ENCODE data around the gene SIDT2. TPM values are rescaled to one million over a fixed set of nuclear protein-coding genes. Genes with fewer than 3 reads are reported as not detected.

The SIDT2 gene
- total and polyA plus RNA-seq, 8 donors: 47.4 to 153 (median 82.5) TPM

DNA sequence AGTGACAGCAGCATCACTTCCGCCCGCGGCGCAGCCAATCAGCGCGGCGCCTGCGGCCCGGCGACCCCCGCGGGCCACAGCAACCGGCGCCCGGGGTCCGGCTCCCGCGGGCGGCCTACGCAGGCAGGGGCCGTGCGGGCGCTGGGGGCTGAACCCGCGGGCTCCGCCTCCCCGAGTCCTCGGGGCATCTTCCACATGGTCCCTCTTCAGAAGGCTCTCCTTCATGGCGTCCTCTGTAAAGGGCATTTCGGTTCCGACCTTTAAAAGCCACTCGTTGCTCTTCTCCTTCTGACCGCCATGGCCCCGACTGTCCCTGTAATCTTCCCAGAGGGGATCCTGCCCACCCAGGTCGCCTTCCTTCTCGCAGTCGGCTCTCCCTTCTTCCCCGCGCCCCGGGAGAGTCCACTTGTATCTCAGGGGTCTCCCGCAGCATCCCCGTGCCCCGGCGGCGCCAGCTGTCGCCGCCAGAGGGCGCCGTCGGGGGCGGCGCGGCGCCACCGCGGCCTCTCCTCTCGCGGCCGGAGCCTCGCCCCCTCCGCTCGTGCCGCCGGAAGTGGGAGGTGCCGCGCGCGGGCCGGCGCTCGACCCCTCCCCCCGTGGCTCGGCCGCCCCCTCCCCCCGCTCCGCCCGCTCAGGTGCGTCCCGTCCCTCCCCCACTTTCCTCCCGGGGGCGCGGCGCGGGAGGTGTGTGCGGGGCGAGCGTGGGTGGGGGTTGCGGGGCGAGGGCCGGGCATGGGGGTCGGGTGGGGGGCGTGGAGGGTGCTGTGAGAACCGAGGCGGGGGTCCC is 53.7 kb downstream of the SIDT2 start, which contains the start of gene RNF214:
RNF214 (plus strand) TSS at position 580 of the 787 bp plus-strand sequence. CDS start 1,602 bp downstream, outside the sequence.
- peaks cover 9 to 21% (median 13%) of the 10 kb centered on the region in 3 donors for H3K4me1 ChIP-seq
- H3K36me3 ChIP-seq: peaks cover 5 to 12% (median 10%) of the 10 kb centered on the region in 3 donors
- peak within 1 kb of the TSS; percentile 81 to 94 (median 90) for H3K4me3 ChIP-seq
- H3K27me3 ChIP-seq: no peaks in the 10 kb centered on the region
- WGBS, 2 donors: 0 to 1% methylated on average over 55 to 93 of the region's 94 CpGs
- peak within 1 kb of the TSS; percentile 69 to 92 (median 86) for H3K27ac ChIP-seq
- ATAC-seq (peak; percentile 89 to 92 (median 92)), FAIRE-seq (no peak), DNase-seq (peak; percentile 74 to 90 (median 86))
- TF ChIP-seq CTCF (IDR thresholded peaks at IDR 0.05): peak; percentile 87 to 96 (median 89)
- intact Hi-C loops (cut with DNase I): loop anchor here in 2 of 3 donors (5.0 to 10.0 kb wide), 2 partner anchors 83 to 85 kb away; partner anchors contain the start of gene BACE1 (in 2 of the 2)
- no peaks in the 10 kb centered on the region for H3K9me3 ChIP-seq

DNA sequence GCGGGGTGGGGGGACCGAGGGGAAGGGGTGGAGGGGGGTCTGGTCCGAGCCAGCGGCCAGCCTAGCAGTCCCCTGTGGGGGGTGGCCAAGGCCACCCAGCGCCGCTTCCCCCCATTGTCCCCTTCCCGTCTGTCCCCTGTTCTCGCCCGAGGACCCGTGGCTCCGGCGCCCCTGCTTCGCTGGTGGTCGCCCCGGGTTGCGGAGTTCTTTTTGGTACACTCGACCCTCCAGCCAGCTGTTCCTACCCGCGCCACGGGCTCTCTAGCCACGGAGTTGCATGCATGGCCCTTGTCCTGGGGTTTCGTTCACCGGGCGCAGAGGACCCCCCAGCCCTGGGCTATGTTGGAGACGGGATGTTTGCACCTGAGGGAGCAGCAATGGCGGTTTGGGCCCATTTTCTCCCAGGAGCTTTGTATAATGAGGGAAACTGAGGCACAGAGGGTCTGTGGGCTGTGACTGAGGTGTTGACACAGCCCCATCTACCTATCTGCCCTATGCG is 54.4 kb downstream of the SIDT2 start:
- Histone ChIP-seq H3K4me1 (peaks cover 9 to 21% (median 13%) of the 10 kb centered on the region in 3 donors), H3K27me3 (no peaks in the 10 kb centered on the region), H3K9me3 (no peaks in the 10 kb centered on the region), H3K27ac (peak overlapping the region; percentile 48 to 92 (median 86)), H3K4me3 (peak overlapping the region; percentile 81 to 94 (median 90)), H3K36me3 (peaks cover 5 to 10% (median 6%) of the 10 kb centered on the region in 3 donors)
- intact Hi-C loops (cut with DNase I): loop anchor here in 2 of 3 donors (5.0 to 10.0 kb wide), 2 partner anchors 82 to 84 kb away; partner anchors contain the start of gene BACE1 (in 2 of the 2)
- FAIRE-seq (no peak), DNase-seq (peak in 4 of 6 donors; percentile 49 to 83 (median 61)), ATAC-seq (peak; percentile 16 to 40 (median 24))
- no peak for TF ChIP-seq CTCF (IDR thresholded peaks at IDR 0.05)
- 0 to 1% methylated on average over 25 to 27 of the region's 27 CpGs for WGBS, 2 donors

GRCh38 chr11:117238221-117238620 is 59.7 kb downstream of the SIDT2 start:
- no peaks in the 10 kb centered on the region for H3K9me3 ChIP-seq
- peaks cover 3 to 8% (median 8%) of the 10 kb centered on the region in 3 donors for H3K4me1 ChIP-seq
- intact Hi-C loops (cut with DNase I): loop anchor here in 1 of 3 donors (10.0 kb wide), 1 partner anchor 77 kb away; the partner anchor contains the start of gene BACE1
- no peak for TF ChIP-seq CTCF (IDR thresholded peaks at IDR 0.05)
- ATAC-seq (no peak), FAIRE-seq (no peak), DNase-seq (no peak)
- H3K27me3 ChIP-seq: no peaks in the 10 kb centered on the region
- 90 to 93% methylated on average over 5 of the region's 5 CpGs for WGBS, 2 donors
- peaks cover 0 to 27% (median 0%) of the 10 kb centered on the region in 3 donors for H3K36me3 ChIP-seq
- no peak overlapping the region for H3K27ac ChIP-seq
- H3K4me3 ChIP-seq: no peak overlapping the region

DNA sequence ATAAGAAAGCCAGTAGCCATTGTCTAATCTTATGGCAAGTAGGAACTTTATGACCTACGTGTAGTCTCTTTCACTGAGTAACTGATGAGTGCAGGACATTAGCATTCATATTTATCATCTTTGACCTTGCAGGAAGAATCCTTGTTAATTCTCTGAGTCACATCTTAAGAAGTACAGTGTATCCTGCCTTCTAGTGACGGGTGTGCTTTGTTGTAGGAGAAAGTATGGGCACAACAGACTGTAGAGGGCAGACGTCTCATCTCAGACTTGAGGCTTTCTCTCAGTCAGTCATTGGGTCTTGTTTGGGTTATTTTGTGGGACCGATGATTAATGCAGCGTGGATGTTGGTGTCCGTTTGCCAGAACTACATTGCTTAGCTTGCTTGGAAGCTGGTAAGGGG is 60.8 kb downstream of the SIDT2 start:
- Histone ChIP-seq H3K27ac (no peak overlapping the region), H3K27me3 (no peaks in the 10 kb centered on the region), H3K4me3 (no peak overlapping the region), H3K4me1 (peaks cover 0 to 7% (median 0%) of the 10 kb centered on the region in 3 donors), H3K9me3 (no peaks in the 10 kb centered on the region), H3K36me3 (peaks cover 0 to 36% (median 0%) of the 10 kb centered on the region in 3 donors)
- ATAC-seq (no peak), FAIRE-seq (no peak), DNase-seq (no peak)
- WGBS, 2 donors: 71 to 78% methylated on average over 6 of the region's 6 CpGs
- intact Hi-C loops (cut with DNase I): loop anchor here in 1 of 3 donors (10.0 kb wide), 1 partner anchor 76 kb away; the partner anchor contains the start of gene BACE1
- TF ChIP-seq CTCF (IDR thresholded peaks at IDR 0.05): no peak

Other genes starting within 250 kb of the SIDT2 start
- gene SIK3, start 80.3 kb upstream of the SIDT2 start, total RNA-seq: 10 to 100 TPM; 22.5 to 27.3 (median 25.2) TPM
- gene SIK3, start 80.3 kb upstream of the SIDT2 start, polyA plus RNA-seq: 10 to 100 TPM; 11.1 to 16.2 TPM
- 10 to 100 TPM; 21.8 to 47.7 (median 29.1) TPM for gene PAFAH1B2, start 34.5 kb upstream of the SIDT2 start, total RNA-seq
- 10 to 100 TPM; 14.8 to 19.4 TPM for gene PAFAH1B2, start 34.5 kb upstream of the SIDT2 start, polyA plus RNA-seq
- gene TAGLN, start 20.6 kb downstream of the SIDT2 start, total RNA-seq: 100 to 1,000 TPM in 1 of 6 donors, 10 to 100 TPM in 5; 24.1 to 100 (median 59.6) TPM
- gene TAGLN, start 20.6 kb downstream of the SIDT2 start, polyA plus RNA-seq: 100 to 1,000 TPM; 363 to 430 TPM
- gene PCSK7, start 53.3 kb downstream of the SIDT2 start, total RNA-seq: 10 to 100 TPM; 20.3 to 36.5 (median 27.3) TPM
- 10 to 100 TPM; 27.2 to 44.2 TPM for gene PCSK7, start 53.3 kb downstream of the SIDT2 start, polyA plus RNA-seq
- 10 to 100 TPM; 14.0 to 23.8 (median 20.8) TPM for gene RNF214, start 53.9 kb downstream of the SIDT2 start, total RNA-seq
- gene RNF214, start 53.9 kb downstream of the SIDT2 start, polyA plus RNA-seq: 10 to 100 TPM; 15.7 to 17.8 TPM
- 1 to 10 TPM; 2.8 to 5.0 (median 4.0) TPM for gene BACE1-AS, start 112.6 kb downstream of the SIDT2 start, total RNA-seq
- gene BACE1-AS, start 112.6 kb downstream of the SIDT2 start, polyA plus RNA-seq: 1 to 10 TPM; 7.6 to 9.1 TPM
- gene BACE1, start 137.5 kb downstream of the SIDT2 start, total RNA-seq: 100 to 1,000 TPM in 5 of 6 donors, 10 to 100 TPM in 1; 72.5 to 207 (median 123) TPM
- 10 to 100 TPM; 27.8 to 53.8 TPM for gene BACE1, start 137.5 kb downstream of the SIDT2 start, polyA plus RNA-seq
- 10 to 100 TPM; 12.9 to 27.4 (median 23.7) TPM for gene CEP164, start 149.1 kb downstream of the SIDT2 start, total RNA-seq
- gene CEP164, start 149.1 kb downstream of the SIDT2 start, polyA plus RNA-seq: 10 to 100 TPM; 42.1 to 56.3 TPM